AG08396 (cell line): ENCODE data around the gene RNU2-63P.
"Not testable (repeated sequence)": the region's sequence is repeated elsewhere in the genome, so short reads cannot be mapped to it uniquely, and the experiment has no call there.

ENCODE experiments used
- DNase-seq: peaks from one replicate; pipeline ENCODE4 v3.0.0; 2012; ENCODE audit warnings: low spot score, mixed read lengths

RNU2-63P gene

GRCh38 chr2:87981182-87981581, 35.2 kb downstream of the RNU2-63P start:
- not testable (repeated sequence) for DNase-seq

- DNase-seq = not testable (repeated sequence)
These were observed 44.0 kb downstream of the RNU2-63P start for GRCh38 chr2:87972385-87972784.
